ENCODE data around the gene TSPAN14. TPM values are rescaled to one million over a fixed set of nuclear protein-coding genes. Genes with fewer than 3 reads are reported as not detected.

Gene TSPAN14
- total and polyA plus RNA-seq, 2 of the 8 experiments (the other 6 are each of a cell fraction or from before 2014, with no cell fraction given), result 47.4 to 57.8 TPM

- TF ChIP-seq TAF7 (optimal IDR thresholded peaks at IDR 0.05; ENCODE audit: borderline replicate concordance, low read depth, low read length) (no peak), POLR2AphosphoS5 (IDR thresholded peaks at IDR 0.05; ENCODE audit: low read depth, low read length) (no peak), SAP30 (IDR thresholded peaks at IDR 0.05; ENCODE audit: insufficient read depth, insufficient replicate concordance, low read length) (no peak), RFX5 (IDR thresholded peaks at IDR 0.05; ENCODE audit: borderline replicate concordance, low read depth, low read length) (no peak), JUN (IDR thresholded peaks at IDR 0.05; ENCODE audit: low read depth, low read length) (no peak), BRCA1 (IDR thresholded peaks at IDR 0.05; ENCODE audit: low read depth, low read length) (no peak), SIN3A (conservative IDR thresholded peaks at IDR 0.05 in 1 of 2, IDR thresholded peaks at IDR 0.05 in 1 of 2; ENCODE audit: low read depth in 1 of 2, low read length in 2 of 2) (no peak), EZH2 (IDR thresholded peaks at IDR 0.05; ENCODE audit: low read depth, low read length, severe bottlenecking) (no peak), RNF2 (IDR thresholded peaks at IDR 0.05; ENCODE audit: borderline replicate concordance, low read depth, low read length, missing control alignments, poor library complexity, severe bottlenecking) (no peak)
These were observed 32.0 kb downstream of the TSPAN14 start (continued) for GRCh38 chr10:80485946-80486764.
